CD4-positive, alpha-beta T cell treated with Interferon gamma for 1 hour (primary cell): ENCODE results near the gene DUSP7.

Experiments used
- DNase-seq: peaks from one replicate; pipeline ENCODE4 v3.0.0-alpha.2; 2020

The DUSP7 gene

GRCh38 chr3:52065264-52065756, 8.9 kb upstream of the DUSP7 start:
- DNase-seq, result no peak

GRCh38 chr3:52064561-52064960, 8.2 kb upstream of the DUSP7 start:
- DNase-seq, result no peak

- DNase-seq, result no peak
Observed at GRCh38 chr3:52063026-52063723, 6.8 kb upstream of the DUSP7 start.

GRCh38 chr3:52062505-52062904, 6.1 kb upstream of the DUSP7 start:
- DNase-seq, result peak; percentile 79

GRCh38 chr3:52061121-52061910, 4.9 kb upstream of the DUSP7 start:
- DNase-seq, result no peak

- DNase-seq, result no peak
Observed at GRCh38 chr3:52059781-52060180, 3.4 kb upstream of the DUSP7 start.

- DNase-seq, result no peak
Observed at GRCh38 chr3:52057812-52058495, 1.6 kb upstream of the DUSP7 start.

GRCh38 chr3:52056968-52057811, 819 bp upstream of the DUSP7 start:
- DNase-seq, result peak; percentile 99

GRCh38 chr3:52055537-52056351, 627 bp downstream of the DUSP7 start:
- peak; percentile 30 for DNase-seq

GRCh38 chr3:52054661-52055511, 1.5 kb downstream of the DUSP7 start:
- DNase-seq, result no peak

GRCh38 chr3:52053307-52054304, 2.8 kb downstream of the DUSP7 start:
- DNase-seq, result peak; percentile 31

- peak; percentile 53 for DNase-seq
Observed at GRCh38 chr3:52052831-52053306, 3.5 kb downstream of the DUSP7 start.

- no peak for DNase-seq
Observed at GRCh38 chr3:52051444-52051843, 4.9 kb downstream of the DUSP7 start.

- no peak for DNase-seq
Observed at GRCh38 chr3:52050571-52050970, 5.8 kb downstream of the DUSP7 start.

GRCh38 chr3:52049503-52049902, 6.9 kb downstream of the DUSP7 start:
- DNase-seq, result no peak

GRCh38 chr3:52047295-52047960, 8.9 kb downstream of the DUSP7 start:
- DNase-seq, result no peak

GRCh38 chr3:52046902-52047239, 9.5 kb downstream of the DUSP7 start:
- no peak for DNase-seq

- no peak for DNase-seq
Observed at GRCh38 chr3:52046186-52046901, 10.0 kb downstream of the DUSP7 start.
